ENCODE measurements around the gene CCL16. TPM values are rescaled to one million over a fixed set of nuclear protein-coding genes. Genes with fewer than 3 reads are reported as not detected.

Gene CCL16
- polyA plus RNA-seq, 1 donor (not counting 4 experiments of a cell fraction or from before 2014, with no cell fraction given): not detected

DNA sequence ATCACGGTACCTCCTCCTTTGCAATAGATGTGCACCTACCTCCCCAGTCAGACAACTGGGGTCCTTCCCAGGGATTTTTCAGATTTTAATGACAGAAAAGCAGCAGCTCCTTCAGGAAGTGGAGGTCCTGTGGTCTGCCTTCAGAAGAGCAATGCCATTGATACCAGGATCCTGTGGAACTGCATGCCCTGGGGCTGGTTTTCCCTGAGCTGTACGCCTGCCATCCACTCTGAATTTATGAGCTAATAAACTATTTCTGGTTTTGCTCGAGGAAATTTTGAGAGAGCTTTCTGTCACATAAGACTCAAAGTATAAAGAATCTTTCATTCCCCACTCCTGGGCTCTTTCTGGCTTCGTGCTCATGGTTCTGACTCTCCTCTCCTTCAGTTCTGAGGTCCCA is 46.5 kb upstream of the CCL16 start:
- Histone ChIP-seq H2AFZ (ENCODE audit: control insufficient read depth, low read length) (no peak overlapping the region), H3K4me2 (ENCODE audit: control insufficient read depth, extremely low read depth, insufficient read depth, low read depth, low read length) (no peak overlapping the region), H3K36me3 (ENCODE audit: control insufficient read depth in 2 of 2, extremely low read depth in 1 of 2, insufficient read depth in 2 of 2, low read length in 2 of 2) (no peaks in the 10 kb centered on the region), H4K20me1 (ENCODE audit: control insufficient read depth, extremely low read depth, insufficient read depth, low read length) (no peaks in the 10 kb centered on the region), H3K27ac (ENCODE audit: control insufficient read depth, insufficient read depth, low read length) (no peak overlapping the region), H3K27me3 (ENCODE audit: control insufficient read depth, extremely low read depth, insufficient read depth, low read length) (no peaks in the 10 kb centered on the region), H3K9me1 (ENCODE audit: control insufficient read depth, extremely low read depth, insufficient read depth, low read length) (no peaks in the 10 kb centered on the region), H3K9ac (ENCODE audit: control insufficient read depth, extremely low read depth, insufficient read depth, low read length) (no peak overlapping the region), H3K9me3 (ENCODE audit: control insufficient read depth, low read depth, low read length) (no peaks in the 10 kb centered on the region), H3K4me3 (ENCODE audit: control insufficient read depth in 2 of 3, extremely low read depth in 1 of 3, insufficient read depth in 2 of 3, low read depth in 1 of 3, low read length in 3 of 3) (no peak overlapping the region), H3K4me1 (ENCODE audit: control insufficient read depth, extremely low read depth, insufficient read depth, low read length) (peaks cover 10% of the 10 kb centered on the region), H3K79me2 (ENCODE audit: control insufficient read depth, insufficient read depth, low read length) (no peaks in the 10 kb centered on the region)
- no peak for TF ChIP-seq EZH2 (IDR thresholded peaks at IDR 0.05; ENCODE audit: low read length)
- TF ChIP-seq, protein P1, sequence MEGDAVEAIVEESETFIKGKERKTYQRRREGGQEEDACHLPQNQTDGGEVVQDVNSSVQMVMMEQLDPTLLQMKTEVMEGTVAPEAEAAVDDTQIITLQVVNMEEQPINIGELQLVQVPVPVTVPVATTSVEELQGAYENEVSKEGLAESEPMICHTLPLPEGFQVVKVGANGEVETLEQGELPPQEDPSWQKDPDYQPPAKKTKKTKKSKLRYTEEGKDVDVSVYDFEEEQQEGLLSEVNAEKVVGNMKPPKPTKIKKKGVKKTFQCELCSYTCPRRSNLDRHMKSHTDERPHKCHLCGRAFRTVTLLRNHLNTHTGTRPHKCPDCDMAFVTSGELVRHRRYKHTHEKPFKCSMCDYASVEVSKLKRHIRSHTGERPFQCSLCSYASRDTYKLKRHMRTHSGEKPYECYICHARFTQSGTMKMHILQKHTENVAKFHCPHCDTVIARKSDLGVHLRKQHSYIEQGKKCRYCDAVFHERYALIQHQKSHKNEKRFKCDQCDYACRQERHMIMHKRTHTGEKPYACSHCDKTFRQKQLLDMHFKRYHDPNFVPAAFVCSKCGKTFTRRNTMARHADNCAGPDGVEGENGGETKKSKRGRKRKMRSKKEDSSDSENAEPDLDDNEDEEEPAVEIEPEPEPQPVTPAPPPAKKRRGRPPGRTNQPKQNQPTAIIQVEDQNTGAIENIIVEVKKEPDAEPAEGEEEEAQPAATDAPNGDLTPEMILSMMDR (optimal IDR thresholded peaks at IDR 0.05 in 1 of 3, IDR thresholded peaks at IDR 0.05 in 1 of 3, conservative IDR thresholded peaks at IDR 0.05 in 1 of 3; ENCODE audit: extremely low read depth in 1 of 3, insufficient read depth in 2 of 3, low read length in 3 of 3): no peak
- FAIRE-seq (no peak), DNase-seq (ENCODE audit: low read depth, low spot score) (no peak)
- dilution Hi-C loops (cut with MboI; ENCODE audit: extremely low pct_ligation_motif_present, low sequenced_read_pairs): no loop called here

DNA sequence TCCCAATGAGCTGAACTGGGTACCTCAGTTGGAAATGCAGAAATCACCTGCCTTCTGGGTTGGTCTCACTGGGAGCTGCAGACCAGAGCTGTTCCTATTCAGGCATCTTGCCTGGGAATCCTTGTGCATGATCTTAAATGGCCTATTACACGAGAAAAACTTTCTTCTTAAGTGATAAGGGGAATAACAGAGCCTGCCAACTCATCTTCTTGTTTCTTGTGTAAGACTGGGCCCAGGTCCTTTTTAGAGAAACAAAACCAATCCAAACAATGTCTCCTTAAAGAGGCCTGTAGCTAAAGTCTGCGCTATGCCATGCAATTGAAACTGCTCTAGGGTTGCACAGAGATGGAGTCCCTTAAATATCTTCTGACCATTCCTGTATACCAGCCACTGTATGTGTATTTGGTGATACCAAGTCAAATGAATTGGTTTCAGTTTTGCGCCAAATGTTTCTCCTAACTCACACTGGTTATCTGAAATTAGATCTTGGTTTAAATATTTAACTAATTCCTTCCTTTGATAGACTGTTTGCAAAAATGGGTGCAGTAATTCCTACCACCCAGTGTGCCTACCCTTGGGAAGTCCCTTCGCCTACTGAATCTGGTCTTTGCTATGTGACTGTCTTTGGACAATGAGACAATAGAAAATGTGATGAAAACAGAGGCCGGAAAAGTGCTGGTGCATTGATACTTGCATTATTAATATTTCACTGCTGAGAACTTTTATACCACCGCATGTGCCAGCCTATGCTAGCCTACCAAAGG is 43.0 kb upstream of the CCL16 start:
- Histone ChIP-seq H3K9me1 (ENCODE audit: control insufficient read depth, extremely low read depth, insufficient read depth, low read length) (no peaks in the 10 kb centered on the region), H3K27me3 (ENCODE audit: control insufficient read depth, extremely low read depth, insufficient read depth, low read length) (no peaks in the 10 kb centered on the region), H3K79me2 (ENCODE audit: control insufficient read depth, insufficient read depth, low read length) (no peaks in the 10 kb centered on the region), H3K9ac (ENCODE audit: control insufficient read depth, extremely low read depth, insufficient read depth, low read length) (no peak overlapping the region), H3K36me3 (ENCODE audit: control insufficient read depth in 2 of 2, extremely low read depth in 1 of 2, insufficient read depth in 2 of 2, low read length in 2 of 2) (no peaks in the 10 kb centered on the region), H3K4me1 (ENCODE audit: control insufficient read depth, extremely low read depth, insufficient read depth, low read length) (no peaks in the 10 kb centered on the region), H3K4me3 (ENCODE audit: control insufficient read depth in 2 of 3, extremely low read depth in 1 of 3, insufficient read depth in 2 of 3, low read depth in 1 of 3, low read length in 3 of 3) (no peak overlapping the region), H2AFZ (ENCODE audit: control insufficient read depth, low read length) (no peak overlapping the region), H4K20me1 (ENCODE audit: control insufficient read depth, extremely low read depth, insufficient read depth, low read length) (no peaks in the 10 kb centered on the region), H3K9me3 (ENCODE audit: control insufficient read depth, low read depth, low read length) (no peaks in the 10 kb centered on the region), H3K27ac (ENCODE audit: control insufficient read depth, insufficient read depth, low read length) (no peak overlapping the region), H3K4me2 (ENCODE audit: control insufficient read depth, extremely low read depth, insufficient read depth, low read depth, low read length) (no peak overlapping the region)
- FAIRE-seq (no peak), DNase-seq (ENCODE audit: low read depth, low spot score) (no peak)
- dilution Hi-C loops (cut with MboI; ENCODE audit: extremely low pct_ligation_motif_present, low sequenced_read_pairs): no loop called here
- TF ChIP-seq, protein P1 (optimal IDR thresholded peaks at IDR 0.05 in 1 of 3, IDR thresholded peaks at IDR 0.05 in 1 of 3, conservative IDR thresholded peaks at IDR 0.05 in 1 of 3; ENCODE audit: extremely low read depth in 1 of 3, insufficient read depth in 2 of 3, low read length in 3 of 3): no peak
- TF ChIP-seq EZH2 (IDR thresholded peaks at IDR 0.05; ENCODE audit: low read length): no peak

All from keratinocyte (primary cell).